Fibroblast of upper back skin (primary cell): Measurements from ENCODE around the gene CHMP2A.

Source experiments
- DNase-seq: peaks from one replicate; pipeline ENCODE4 v3.0.0-alpha.2; 2013

CHMP2A gene

DNA sequence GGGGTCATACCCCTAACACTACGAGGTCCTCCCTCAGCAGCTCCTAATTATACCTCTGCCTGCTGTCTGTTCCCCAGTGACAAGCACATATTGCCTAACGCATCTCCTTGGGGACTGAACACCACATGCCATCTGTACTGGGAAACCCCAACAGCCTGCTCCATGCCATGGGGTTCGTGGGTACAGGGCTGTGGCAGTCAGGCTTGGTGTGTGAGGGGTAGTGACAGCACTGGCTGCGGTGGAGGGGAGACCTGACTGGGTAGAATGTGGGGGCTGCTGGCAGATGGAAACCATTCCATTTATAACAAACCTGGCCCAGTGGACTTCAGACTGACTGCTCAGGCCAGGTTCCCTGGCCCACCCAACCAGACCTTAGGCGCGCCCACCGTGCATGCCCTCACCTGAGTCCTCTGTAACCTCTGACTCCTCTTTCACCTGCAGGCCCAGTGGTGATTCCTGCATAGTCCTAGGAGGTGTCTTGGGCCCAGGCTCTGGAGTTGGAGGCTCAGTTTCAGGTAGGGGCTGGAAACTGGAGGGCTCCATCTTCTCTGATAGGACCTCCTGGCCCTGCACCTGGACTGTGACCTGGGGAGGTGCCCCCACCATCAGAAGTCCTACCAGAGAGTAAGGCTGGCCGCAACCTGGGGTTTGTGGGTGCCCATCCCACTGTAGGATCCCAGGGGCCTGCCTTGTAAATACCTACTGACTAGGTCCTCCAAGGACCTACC, 15.2 kb upstream of the CHMP2A start:
- DNase-seq: no peak

DNA sequence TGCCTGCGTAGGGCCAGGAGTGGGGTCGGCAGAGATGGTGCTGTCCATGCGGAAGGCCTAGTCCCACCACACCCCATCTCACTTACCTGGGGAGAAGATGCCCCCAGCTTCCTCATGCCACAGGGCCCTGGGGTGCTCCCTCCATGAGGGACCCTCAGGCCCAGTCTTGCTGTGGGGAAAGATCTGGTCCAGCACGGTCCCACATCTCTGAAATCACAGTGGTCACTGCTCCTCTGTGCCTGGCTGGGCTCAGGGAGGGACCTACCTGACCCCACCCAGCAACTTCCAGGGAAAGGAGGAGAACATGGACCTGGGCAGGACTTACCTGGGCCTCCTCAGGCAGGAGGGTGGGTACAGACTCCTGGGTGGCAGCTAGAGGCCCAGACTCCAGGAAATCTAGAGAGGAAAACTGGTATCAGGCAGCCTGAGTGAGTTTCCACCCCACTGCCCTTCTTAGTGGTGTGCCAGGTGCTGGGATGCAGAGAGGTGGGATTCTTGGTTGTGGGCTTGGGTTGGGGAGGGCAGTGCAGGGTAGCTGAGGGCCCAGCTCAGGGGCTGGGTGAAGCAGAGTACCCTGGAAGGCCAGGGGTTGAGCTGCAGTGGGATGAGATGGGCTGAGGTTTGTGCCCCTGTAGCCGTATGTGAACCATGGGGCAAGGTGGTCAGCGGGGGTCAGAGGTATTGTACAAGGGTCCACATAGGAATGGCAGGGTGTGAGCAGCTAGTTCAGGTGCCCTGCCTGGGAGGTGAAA, 14.5 kb upstream of the CHMP2A start:
- no peak for DNase-seq

DNA sequence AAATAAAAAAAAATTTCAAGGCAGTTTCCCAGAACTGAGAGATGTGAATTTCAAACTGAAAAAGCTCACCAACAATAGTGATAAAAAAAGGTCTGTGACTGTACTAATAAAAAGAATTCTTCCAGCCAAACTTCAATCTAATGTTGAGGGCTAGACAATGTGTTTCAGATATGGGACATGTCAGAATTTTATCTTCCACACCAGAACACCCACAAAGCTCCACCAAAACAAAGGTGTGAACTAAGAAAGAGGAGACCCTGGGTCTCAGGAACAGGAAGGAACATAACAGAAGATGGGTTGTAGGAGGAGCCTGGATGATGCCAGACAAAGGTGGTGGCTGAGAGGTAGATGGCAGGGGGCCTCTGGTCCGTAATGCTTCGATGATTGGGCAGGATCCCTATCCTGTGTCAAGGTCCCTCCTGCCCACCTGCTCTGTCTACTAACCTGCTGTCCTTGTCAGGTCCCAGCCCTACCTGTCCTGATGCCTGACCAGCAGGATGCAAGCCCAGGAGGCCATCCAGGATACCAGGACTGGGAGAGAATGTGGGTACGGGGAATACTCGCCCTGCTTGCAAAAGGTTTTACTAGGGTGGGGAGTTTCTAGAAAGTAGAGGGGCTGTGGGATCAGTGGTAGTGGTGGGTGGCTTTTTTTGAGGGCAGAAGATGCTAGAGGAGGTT, 13.7 kb upstream of the CHMP2A start:
- DNase-seq: no peak

DNA sequence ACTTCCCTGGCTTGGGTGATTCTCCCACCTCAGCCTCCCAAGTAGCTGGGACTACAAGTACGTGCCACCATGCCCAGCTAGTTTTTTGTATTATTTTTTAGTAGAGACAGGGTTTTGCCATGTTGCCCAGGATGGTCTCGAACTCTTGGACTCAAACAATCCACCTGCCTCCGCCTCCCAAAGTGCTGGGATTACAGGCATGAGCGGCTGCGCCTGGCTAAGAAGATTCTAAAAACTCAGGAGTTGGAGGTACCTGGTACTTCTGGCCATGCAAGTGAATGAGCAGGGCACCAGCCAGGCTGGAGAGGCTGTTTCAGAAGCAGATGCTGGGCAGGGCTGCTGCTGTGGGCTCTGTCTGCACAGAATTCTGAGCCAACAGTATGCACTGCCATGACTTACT, 12.1 kb upstream of the CHMP2A start:
- DNase-seq: no peak

DNA sequence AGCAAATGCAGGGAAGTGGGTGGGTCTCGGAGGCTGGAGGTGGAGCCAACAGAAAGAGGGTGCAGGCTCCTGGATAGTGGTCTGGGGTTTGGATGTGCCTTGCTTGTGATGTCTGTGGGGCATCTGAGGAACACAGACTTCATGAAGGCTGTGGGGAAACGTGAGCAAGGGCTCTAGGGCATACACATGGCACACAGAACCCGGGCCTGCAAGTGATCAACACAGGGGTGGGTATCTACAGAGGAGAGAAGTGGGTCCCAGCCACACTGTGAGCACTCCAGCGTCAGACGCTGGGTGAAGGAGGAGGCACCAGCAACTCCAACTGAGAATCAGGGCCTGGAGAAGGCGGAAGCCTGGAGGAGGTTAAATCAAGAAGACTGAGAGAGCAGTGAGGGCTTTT, 8.9 kb upstream of the CHMP2A start:
- no peak for DNase-seq

DNA sequence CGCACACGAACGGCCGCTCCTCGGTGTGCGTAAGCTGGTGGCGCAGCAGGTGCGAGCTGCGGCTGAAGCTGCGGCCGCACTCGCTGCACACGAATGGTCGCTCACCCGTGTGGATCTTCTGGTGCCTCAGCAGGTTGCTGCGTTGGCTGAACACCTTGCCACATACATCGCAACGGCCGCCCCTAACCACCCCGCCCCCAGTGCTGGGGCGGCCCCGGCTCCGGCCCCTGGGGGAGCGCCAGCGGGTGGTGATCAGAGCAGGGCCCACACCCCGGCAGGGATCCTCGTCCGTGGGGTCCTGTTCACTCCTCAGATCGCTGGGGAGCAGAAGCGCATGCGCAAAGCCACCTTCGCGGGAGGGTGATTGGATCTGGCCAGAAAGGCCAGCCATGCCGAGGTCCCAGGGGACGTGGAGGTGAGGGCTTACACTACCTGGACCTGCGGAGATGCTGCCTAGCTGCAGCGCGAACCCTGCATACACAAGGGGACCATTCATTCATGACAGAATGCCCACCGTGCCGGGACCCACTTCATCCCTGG, 8.2 kb upstream of the CHMP2A start:
- no peak for DNase-seq

DNA sequence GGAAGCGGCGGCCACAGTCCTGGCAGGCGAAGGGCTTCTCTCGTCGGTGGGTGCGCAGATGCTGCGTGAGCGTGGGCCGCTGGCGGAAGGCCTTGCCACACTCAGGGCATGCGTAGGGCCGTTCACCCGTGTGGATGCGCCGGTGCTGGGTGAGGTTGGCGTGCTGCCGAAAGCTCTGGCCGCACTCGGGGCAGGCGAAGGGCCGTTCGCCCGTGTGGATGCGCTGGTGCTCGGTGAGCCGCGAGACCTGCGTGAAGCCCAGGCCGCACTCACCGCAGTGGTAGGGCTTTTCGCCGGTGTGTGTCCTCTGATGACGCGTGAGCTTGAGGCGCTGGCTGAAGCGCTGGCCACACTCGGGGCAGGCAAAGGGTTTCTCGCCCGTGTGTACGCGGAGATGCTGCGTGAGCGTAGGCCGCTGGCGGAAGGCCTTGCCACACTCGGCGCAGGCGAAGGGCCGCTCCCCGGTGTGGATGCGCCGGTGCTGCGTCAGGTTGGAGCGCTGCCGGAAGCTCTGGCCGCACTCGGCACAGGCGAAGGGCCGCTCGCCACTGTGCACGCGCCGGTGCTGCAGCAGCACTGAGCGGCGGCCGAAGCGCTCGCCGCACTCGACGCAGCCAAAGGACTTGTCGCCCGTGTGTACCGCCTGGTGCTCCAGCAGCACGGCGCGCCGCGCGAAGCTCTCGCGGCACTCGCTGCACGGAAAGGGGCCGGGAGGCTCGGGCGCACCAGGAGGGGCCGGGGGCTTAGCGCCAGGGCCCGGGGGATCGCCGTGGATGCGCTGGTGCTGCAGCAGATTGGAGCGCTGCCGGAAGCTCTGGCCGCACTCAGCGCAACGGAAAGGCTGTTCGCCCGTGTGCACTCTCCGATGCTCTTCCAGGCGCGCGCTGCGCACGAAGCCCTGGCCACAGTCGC, 7.5 kb upstream of the CHMP2A start:
- peak; percentile 31 for DNase-seq

DNA sequence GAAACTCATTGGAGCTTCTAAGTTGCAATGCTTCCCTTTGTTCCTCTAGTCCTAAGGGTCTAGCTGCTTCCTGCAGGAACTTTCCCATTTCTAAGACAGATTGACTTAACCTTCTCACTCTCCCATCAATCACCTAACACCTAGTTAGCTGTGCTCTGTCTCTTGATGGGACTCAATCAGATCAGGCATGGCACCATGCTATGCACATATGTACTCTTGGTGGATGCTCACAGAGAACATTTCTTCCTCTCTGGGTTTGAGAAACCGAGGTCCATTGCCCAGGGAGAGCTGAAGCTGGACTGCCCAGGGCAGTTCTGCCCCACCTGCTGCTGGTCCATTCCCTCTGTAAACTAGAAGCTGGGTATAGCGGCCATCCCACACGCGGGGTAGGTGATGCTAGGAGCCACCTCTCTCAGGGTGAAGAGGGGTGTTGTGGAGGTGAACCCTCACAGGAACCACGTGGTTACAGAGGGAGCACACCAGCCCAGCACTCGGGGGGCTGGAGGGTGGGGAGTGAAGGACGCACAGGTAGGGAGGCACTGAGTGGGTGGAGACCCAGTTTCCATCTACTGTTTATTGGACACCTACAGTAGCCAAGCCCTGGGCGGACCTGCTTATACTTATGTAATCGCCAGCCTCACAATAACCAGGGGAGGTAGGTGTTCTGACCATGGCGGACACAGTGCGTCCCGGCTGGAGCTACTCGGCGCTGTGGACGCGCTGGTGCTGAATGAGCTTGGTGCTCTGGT, 6.6 kb upstream of the CHMP2A start:
- no peak for DNase-seq

DNA sequence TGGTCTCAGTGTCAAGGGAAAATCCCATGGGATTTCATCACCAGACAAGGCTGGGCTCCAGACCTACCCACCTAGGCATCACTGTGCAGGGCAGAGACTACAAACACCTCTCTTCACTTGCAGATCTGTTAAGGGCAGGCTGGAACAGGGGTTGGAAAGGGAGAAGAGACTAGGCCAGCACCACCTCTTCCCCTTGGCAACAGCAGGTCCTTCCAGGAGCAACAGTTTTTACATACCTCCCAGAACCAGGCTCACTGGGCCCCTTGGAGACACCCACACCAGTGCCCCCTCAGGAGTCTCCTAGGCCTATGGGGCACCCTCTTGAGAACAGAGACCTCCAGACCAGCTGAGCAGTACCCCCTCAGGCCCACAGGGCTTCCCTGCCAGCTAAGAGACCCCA, 6.0 kb upstream of the CHMP2A start:
- DNase-seq: no peak

DNA sequence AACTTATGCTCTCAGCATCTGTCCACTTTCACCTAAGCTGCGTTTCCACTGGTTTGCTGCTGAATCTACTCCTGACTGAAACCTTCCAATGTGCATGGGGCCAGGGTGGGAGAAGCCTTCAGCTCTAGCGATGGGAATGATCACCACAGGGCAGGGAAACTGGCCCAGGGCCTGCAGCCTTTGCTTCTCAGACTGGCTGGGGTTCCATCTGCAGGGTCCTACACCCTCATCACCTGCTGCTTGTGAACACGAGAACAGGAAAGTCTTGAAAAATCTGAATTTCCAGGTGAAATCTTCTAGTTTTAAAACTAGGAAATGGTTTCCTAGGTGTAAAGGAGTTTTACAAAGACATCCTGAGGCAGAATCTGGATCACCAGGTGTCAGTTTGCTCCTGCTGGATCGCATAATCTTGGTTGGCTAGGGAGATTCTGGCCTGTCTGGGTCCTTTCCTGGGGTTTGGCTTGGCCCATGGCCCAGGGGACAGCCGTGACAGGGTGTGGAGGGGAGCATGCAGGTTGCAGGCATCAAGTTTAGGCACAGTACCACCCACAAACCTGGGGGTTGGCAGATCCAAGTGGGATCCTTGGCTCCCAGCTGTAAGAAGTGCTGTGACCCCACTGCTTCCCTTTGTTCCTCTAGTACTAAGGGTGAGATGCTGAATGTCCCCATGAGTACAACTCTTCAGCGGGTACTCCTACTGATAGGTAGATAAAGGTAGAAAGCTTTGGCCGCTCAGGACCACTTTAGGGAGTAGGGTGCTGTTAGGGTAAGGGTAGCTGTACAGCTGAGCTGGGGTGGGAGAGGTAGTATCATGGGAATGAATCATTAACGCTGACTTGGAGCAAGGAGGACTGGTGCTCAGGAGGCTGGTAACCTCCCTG, 5.3 kb upstream of the CHMP2A start:
- DNase-seq: no peak

DNA sequence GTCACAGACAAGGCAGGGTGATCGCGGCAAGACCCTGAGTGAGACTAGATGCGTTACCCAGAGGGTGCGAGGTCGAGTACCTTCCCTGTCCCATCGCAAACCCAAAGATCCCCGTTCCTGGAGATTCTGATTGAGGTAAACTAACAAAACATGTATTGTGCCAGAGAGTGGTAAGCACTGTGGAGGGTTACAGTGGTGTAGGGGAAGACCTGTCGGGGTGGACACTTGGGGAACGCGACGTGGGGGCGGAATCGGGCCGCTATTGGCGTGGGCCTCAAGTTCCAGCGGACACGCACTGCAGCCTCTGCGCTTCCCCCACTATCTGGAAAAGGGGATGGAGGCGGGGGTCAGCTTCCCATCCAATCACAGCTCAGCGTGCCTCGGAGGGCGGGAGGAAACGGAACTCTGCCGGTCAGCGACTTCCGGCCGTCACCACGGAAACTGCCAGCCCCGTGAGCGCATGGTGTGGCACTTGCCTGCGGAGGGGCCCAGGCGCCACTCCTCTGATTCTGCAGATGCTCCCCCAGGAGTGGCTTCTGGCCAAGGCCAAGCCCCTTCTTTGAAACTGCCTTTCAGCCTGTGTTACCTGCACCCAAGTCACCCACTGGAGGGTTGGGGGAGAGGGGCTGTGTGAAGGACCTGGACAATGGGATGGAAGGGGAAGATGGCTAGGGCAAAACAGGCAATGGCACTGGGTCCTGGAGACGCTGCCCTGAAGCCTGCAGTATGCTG, 4.5 kb upstream of the CHMP2A start:
- peak; percentile 92 for DNase-seq

DNA sequence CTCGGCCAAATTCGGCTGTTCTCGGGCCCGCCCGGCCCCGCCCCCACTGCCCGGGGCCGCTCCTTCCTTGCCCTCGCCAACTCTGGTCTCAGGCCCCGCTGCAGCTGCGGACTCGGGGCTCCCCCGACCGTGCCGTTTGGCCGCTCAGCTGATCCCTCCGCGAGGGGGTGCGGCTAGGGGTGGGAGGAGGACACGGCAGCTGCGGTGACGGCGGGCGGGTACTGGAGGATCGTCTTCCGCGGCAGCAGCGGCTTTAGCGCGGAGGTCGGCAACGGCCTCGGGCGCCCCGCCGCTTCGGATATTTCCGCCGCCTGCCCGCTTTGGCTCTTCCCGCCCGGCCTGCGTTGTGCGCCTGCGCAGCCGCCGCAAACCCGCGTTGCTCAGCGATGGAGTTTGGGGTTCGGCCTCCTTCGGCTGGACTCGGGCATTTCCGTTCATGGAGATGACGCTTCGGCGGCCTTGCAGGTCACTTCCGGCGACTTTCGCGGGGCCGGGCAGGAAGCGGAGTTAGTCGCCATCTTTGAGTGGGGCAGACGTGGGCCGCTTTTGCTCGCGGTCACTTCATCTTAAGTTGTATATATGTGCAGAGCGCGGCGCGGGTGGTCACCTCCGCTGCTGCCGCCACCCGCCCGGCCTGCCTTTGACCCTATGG, 3.8 kb upstream of the CHMP2A start:
- peak; percentile 98 for DNase-seq

DNA sequence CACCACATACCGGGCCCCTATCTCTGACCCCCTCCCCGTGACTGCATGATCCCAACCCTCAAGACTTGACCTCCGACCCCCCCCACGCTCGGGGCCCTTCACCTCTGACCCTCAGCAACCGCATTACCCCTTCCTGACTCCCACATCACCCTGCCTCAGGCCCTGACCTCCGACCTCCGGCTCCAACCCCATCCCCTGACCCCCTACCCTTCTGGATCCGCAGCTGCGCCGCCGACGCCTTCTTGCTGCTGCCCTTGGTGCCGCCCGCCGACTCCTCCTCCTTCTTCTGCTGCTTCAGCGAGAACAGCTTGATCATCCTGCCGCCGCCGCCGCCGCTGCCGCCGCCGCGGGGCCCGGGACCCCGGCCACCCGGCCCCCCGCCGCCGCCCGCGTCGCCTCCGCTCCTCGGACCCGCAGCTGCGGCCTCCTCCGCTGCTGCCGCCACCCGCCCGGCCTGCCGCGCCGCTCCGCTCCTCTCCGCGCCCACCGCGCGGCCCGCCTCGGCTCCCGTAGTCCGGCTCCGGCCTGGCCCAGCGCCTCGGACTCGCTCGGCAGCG, 3.2 kb upstream of the CHMP2A start, which contains the start of gene UBE2M:
Gene UBE2M (minus strand): TSS at position 546 of the 557 bp plus-strand sequence. CDS start 230 bp downstream, at position 316.
- DNase-seq: no peak

DNA sequence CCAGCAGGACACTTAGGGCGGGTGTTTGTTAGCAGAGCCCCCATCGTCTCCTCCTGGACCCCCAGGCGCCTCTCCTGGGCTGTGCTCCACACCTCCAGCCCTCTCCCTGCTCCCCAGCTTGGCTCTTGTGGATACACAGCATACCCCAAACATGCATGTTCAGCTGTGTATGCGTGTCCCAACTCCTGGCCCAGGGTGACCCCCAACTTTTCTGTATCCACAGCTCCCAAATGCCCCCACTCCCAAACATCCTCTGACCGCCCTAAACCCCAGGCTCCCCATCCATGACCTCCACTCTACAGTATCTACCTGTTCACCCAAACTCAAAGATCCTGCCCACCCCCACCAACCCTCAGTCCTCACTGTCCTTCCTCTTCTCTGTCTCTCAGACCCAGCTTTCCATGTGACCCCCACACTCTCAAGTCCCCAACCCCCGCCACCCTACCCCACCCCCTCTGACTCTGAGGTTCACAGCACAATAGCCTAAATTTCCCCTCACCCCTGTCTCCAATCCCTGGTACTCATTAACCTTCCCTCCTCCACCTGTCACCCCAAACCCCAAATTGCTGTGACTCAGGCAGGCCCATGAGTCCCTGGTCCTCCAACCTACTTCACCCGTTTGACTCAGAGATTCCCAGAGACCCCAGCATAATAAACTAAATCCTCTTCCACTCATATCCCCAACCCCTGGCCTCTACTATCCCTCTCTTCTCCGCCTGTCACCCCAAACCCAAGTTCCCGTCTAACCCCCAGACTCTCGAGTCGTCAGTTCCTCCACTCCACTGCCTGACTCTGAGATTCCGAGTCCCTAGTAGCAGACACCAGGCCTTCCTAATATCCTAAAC, 2.5 kb upstream of the CHMP2A start:
- DNase-seq: no peak

DNA sequence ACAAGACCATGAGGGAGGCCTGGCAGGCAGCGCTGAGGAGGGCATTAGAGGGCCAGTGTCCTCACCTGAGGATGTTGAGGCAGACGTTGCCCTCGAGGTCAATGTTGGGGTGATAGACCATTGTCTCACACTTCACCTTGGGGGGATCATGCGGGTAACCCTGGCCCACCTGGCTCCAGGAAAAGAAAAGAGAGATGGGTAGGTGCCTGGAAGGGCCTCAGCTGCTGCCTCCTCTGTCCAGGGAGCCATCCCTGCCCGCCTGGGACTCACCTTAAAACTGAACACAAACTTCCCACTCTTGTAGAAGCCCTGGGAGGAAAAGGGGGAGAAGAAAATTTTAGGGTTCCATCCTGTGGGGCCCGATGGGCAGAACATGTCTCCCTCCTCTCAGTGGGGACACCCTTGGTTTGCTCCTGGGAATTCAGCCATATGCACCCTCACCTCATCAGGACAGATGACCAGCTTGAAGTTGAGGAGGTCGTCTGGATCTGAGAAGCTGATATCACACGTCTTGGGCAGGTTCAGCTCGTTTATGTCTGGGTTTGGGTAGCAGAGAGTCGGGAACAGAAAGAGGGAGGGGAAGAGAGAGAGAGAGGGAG, 1.8 kb upstream of the CHMP2A start:
- DNase-seq: no peak

DNA sequence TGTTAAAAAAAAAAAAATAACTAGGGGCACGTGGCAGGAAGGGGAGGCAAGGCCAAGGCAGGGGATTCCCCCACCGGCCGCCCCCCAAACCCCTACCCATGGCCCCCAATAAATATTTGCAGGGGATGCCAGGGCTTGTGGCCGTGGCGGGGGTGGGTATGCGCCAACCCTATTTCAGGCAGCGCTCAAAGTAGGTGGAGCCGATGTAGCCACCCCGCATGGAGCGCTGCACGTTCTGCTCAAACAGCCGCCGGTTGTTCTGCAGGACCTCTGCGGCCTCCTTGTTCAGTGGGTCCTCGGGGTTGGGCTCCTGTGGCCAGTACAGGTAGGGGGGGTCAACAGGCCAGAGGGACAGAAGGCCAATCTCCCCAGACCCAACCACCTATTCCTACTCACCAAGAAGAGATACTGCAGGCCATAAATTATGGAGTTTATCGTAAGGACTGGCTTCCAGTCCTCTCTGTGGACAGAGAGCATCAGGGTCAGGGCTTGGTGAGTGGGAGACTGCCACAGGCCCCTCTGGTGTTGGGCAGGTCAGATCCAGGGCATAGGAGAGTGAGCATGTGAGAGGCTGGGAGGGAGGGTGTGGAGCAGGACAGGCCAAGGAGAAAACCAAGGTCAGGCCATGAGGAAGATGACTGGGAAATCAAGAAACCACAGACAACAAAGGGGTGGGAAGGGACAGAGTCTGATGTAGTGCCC, 1.2 kb upstream of the CHMP2A start:
- no peak for DNase-seq

DNA sequence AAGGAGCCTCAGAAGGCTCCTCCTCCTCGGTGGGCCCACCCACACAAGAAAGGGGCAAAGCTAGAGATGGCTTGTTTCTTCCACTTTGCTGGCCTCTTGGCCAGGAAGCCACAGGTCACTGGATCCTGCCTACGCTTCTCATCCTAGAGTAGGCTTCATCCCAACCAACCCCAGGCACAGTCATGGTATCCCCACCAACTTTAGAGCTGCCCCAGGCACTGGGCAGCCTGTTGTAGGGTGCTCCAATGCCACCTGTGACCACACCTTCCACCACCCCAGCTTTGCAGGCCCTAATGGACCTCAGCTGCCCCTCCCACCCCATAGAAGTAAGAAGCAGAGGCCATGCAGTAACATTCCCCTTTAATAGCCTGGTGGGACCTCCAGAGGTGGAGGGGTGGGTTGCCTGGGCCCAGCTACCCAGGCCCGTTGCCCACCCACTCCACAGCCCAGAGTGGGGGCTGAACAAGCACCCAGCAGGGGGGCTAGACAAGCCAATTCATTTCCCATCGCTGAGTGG, 522 bp upstream of the CHMP2A start:
- DNase-seq: no peak
